Activated T-helper 17 cell treated with anti-CD3 and anti-CD28 coated beads, Interleukin-2, amount 50 U/mL, for 72 hours (primary cell): ENCODE measurements around the gene AARS2. TPM values are rescaled to one million over a fixed set of nuclear protein-coding genes. Genes with fewer than 3 reads are reported as not detected.
"Not testable (repeated sequence)": the region's sequence is repeated elsewhere in the genome, so short reads cannot be mapped to it uniquely, and the experiment has no call there.

Source experiments
- ATAC-seq: fragments of 150-1000 bp; cut with Tn5 transposase; replicated peaks from 2 replicates; pipeline ENCODE4 v1.10.0; 2021; ENCODE audit warnings: mild to moderate bottlenecking, moderate library complexity
- H3K27ac Mint-ChIP-seq: one replicate; pipeline ENCODE4 v1.8.0; 2022; ENCODE audit warnings: mixed read lengths
- H3K27me3 Mint-ChIP-seq: one replicate; pipeline ENCODE4 v1.8.0; 2022; ENCODE audit warnings: mixed read lengths
- H3K36me3 Mint-ChIP-seq: one replicate; pipeline ENCODE4 v1.8.0; 2022; ENCODE audit warnings: low read depth, mild to moderate bottlenecking, mixed read lengths
- H3K4me1 Mint-ChIP-seq: one replicate; pipeline ENCODE4 v1.8.0; 2022; ENCODE audit warnings: mixed read lengths
- H3K4me3 Mint-ChIP-seq: one replicate; pipeline ENCODE4 v1.8.0; 2022; ENCODE audit warnings: mild to moderate bottlenecking, mixed read lengths
- H3K9me3 Mint-ChIP-seq: one replicate; pipeline ENCODE4 v1.8.0; 2022; ENCODE audit warnings: mixed read lengths
- total RNA-seq, 2 donors: library from RNA; stranded (reverse); gene quantifications; one replicate each; pipeline ENCODE4 v1.2.3, GENCODE V29; 2022

Gene AARS2
- 10 to 100 TPM; 10.2 to 13.8 TPM for total RNA-seq

DNA sequence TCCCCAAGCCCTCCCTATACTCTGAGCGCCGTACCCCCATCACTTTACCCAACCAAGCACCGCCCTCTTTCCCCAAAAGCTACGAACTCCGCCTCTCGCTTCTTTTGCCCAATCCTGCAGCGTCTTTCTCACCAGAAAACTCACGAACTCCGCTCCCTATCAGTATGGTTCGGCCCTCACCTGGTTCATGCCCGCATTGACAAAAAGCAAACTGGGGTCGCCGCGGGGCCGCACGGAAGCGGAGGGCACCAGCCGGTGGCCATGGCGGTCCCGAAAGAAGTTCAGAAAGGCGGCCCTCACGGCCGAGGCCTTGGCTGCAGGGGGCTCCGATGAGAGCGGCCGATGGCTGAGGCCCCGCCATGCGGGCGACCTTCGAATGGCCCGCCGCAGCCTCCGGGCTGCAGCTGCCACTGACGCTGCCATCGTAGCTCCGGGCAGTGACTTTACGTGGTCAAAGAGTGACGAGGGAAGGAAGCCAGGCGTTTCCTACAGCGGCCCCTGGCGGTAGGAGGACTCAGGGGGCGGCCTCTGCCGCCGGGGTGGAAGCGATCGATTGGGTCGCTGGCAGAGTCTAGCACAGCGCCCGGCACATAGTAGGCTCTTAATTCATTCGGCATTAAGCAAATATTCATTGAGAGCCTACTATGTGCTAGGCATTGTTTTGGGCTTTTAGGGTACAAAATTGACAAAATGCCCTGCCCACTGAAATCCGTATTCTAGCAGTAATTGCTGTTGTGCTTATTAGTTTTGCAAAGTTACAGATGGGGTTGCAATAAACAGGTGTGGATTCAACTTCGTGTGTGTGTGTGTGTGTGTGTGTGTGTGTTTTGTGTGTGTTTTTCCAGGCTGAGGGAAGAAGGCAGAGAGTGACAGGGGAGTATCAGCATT is at the start of gene AARS2:
TSS of gene AARS2 (minus strand) at position 447 of the 888 bp plus-strand sequence. CDS start at position 423, 24 bp downstream.
- peak; percentile 97 for ATAC-seq

DNA sequence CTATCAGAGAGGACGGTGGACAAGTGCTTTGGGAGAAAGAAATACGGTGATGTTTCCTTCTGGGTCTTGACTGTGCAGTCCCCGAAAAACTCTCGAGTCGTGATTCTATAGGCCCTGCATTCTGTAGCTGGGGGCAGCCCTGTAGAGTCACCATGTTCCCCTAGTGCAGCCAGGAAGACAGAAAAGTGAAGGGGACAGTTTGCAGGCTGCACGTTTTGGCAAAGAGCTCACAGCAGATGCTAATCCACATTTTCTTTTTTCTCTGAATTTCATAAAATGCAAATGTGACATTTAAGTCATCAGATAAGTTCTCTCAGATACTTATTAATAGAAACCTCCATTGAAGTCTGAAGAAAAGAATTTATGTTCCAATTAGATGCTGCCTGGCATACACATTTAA is 48.8 kb upstream of the AARS2 start:
- no peak for ATAC-seq
- Mint-ChIP-seq H3K4me1 (no peaks in the 10 kb centered on the region), H3K9me3 (no peaks in the 10 kb centered on the region), H3K27me3 (peaks cover 10% of the 10 kb centered on the region), H3K4me3 (no peak overlapping the region), H3K36me3 (no peaks in the 10 kb centered on the region), H3K27ac (no peak overlapping the region)

More for the DNA sequence above, at the start of gene AARS2:
- H3K27me3 Mint-ChIP-seq = peaks cover 2% of the 10 kb centered on the region
- H3K27ac Mint-ChIP-seq = peak within 1 kb of the TSS; percentile 96
- H3K36me3 Mint-ChIP-seq = peaks cover 42% of the 10 kb centered on the region
- H3K4me3 Mint-ChIP-seq = peak within 1 kb of the TSS; percentile 99
- H3K9me3 Mint-ChIP-seq = no peaks in the 10 kb centered on the region
- H3K4me1 Mint-ChIP-seq = peaks cover 15% of the 10 kb centered on the region

DNA sequence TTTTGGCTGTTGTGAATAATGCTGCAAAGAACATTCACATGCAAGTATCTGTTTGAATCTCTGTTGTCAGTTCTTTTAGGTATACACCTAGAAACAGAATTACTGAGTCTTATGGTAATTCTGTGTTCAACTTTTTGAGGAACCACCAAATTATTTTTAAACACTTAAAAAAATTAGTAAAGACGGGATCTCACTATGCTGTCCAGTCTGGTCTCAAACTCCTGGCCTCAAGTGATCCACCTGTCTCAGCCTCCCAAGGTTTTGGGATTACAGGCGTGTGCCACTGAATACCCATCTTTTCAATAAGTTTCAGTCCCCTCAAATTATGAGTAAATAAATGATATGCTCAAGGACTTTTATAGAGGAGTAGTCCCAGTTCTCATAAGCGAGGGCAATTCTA is 46.8 kb upstream of the AARS2 start:
- Mint-ChIP-seq H3K9me3 (no peaks in the 10 kb centered on the region), H3K4me1 (no peaks in the 10 kb centered on the region), H3K36me3 (no peaks in the 10 kb centered on the region), H3K4me3 (no peak overlapping the region), H3K27ac (no peak overlapping the region), H3K27me3 (peaks cover 11% of the 10 kb centered on the region)
- ATAC-seq = no peak

DNA sequence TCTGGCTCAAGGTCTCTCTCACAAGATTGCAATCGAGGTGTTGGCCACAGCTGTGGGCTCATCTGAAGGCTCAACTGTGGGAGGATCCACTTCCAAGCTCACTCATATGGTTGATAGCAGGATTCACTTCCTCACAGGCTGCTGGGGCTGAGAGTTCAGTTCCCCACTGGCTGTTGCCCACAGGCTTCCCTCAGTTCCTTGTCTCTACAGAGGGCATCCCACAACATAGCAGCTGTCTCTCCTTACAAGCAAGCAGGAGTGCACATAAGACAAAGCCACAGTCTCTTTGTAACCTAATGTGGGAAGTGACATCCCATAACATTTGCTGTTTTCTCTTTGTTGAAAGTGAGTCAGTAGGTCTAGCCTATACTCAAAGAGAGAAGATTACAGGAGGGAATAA is 43.3 kb upstream of the AARS2 start:
- H3K27ac Mint-ChIP-seq = no peak overlapping the region
- no peaks in the 10 kb centered on the region for H3K9me3 Mint-ChIP-seq
- H3K4me3 Mint-ChIP-seq = no peak overlapping the region
- no peaks in the 10 kb centered on the region for H3K4me1 Mint-ChIP-seq
- ATAC-seq = no peak
- peaks cover 8% of the 10 kb centered on the region for H3K27me3 Mint-ChIP-seq
- H3K36me3 Mint-ChIP-seq = no peaks in the 10 kb centered on the region

DNA sequence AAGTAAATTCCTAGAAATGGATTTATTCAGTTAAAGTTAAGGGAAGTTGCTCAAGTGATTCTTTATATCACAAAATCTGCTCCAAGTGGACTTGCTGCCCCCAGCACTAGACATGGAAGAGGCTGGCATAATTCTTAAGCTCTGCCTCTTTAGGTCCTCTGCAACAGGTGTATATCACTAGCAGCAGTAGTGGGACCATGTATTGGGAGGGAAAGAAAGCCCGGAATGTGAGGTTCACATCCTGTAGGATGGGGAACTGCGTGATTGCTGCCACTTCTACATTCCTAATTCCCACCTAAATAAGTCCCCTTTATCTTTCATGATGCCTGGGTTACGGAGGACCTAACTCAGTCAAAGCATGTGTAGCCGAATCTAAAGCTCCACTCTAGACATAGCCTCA is 42.5 kb upstream of the AARS2 start:
- no peaks in the 10 kb centered on the region for H3K36me3 Mint-ChIP-seq

DNA sequence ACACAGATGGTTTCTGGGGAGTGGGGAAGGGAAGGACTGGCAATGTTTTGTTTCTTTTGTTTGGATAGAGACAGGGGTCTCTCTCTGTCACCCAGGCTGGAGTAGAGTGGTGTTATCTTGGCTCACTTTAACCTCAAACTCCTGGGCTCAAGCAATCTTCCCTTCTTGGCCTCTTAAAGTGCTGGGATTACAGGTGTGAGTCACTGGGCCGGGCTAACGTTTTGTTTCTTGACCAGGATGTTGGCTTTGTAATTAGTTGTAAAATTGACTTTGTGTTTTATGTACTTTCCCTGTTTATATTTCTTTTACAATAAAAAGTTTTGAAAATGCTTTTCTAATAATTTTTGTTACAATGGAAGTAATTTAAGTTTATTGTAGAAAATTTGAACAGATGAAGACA is 40.2 kb upstream of the AARS2 start:
- no peaks in the 10 kb centered on the region for H3K4me1 Mint-ChIP-seq
- no peaks in the 10 kb centered on the region for H3K9me3 Mint-ChIP-seq
- H3K36me3 Mint-ChIP-seq = no peaks in the 10 kb centered on the region
- H3K27ac Mint-ChIP-seq = no peak overlapping the region
- no peak overlapping the region for H3K4me3 Mint-ChIP-seq
- H3K27me3 Mint-ChIP-seq = peaks cover 10% of the 10 kb centered on the region
- ATAC-seq = no peak

More for the DNA sequence above, 42.5 kb upstream of the AARS2 start:
- no peaks in the 10 kb centered on the region for H3K9me3 Mint-ChIP-seq
- H3K27ac Mint-ChIP-seq = no peak overlapping the region
- no peak overlapping the region for H3K4me3 Mint-ChIP-seq
- peaks cover 8% of the 10 kb centered on the region for H3K27me3 Mint-ChIP-seq
- no peak for ATAC-seq
- no peaks in the 10 kb centered on the region for H3K4me1 Mint-ChIP-seq

DNA sequence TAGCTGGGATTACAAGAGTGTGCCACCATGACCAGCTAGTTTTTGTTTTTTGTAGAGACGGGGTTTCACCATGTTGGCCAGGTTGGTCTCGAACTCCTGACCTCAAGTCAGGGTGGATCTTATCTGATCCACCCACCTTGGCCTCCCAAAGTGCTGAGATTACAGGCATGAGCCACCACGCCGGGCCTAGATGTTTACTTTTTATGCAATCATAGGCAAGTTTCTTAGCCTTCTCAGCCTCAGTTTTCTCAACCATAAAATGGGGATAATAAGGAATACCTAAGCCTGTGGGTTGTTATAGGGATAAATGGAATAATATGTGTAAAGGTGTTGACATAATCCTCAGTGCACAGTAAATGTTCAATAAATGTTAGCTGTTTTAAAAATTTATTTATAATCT is 39.1 kb upstream of the AARS2 start:
- no peaks in the 10 kb centered on the region for H3K4me1 Mint-ChIP-seq
- H3K27me3 Mint-ChIP-seq = peaks cover 12% of the 10 kb centered on the region
- H3K4me3 Mint-ChIP-seq = no peak overlapping the region

DNA sequence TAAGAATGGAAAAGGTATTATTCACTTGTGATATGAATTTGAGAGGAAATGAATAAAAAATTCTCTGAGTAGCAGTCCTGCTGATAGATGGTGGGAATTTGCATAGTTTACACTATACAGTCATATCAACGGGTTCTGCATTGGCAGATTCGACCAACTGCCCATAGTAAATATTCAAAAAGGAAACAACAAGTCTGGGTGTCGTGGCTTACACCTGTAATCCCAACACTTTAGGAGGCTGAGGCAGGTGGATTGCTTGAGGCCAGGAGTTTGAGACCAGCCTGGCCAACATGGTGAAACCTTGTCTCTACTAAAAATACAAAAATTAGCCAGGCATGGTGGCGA is 37.5 kb upstream of the AARS2 start:
- H3K4me1 Mint-ChIP-seq, H3K4me3 Mint-ChIP-seq, ATAC-seq, H3K27me3 Mint-ChIP-seq, H3K27ac Mint-ChIP-seq, H3K36me3 Mint-ChIP-seq, H3K9me3 Mint-ChIP-seq: not testable (repeated sequence)

More for the DNA sequence above, 39.1 kb upstream of the AARS2 start:
- ATAC-seq = no peak
- Mint-ChIP-seq H3K9me3 (no peaks in the 10 kb centered on the region), H3K36me3 (no peaks in the 10 kb centered on the region), H3K27ac (no peak overlapping the region)

DNA sequence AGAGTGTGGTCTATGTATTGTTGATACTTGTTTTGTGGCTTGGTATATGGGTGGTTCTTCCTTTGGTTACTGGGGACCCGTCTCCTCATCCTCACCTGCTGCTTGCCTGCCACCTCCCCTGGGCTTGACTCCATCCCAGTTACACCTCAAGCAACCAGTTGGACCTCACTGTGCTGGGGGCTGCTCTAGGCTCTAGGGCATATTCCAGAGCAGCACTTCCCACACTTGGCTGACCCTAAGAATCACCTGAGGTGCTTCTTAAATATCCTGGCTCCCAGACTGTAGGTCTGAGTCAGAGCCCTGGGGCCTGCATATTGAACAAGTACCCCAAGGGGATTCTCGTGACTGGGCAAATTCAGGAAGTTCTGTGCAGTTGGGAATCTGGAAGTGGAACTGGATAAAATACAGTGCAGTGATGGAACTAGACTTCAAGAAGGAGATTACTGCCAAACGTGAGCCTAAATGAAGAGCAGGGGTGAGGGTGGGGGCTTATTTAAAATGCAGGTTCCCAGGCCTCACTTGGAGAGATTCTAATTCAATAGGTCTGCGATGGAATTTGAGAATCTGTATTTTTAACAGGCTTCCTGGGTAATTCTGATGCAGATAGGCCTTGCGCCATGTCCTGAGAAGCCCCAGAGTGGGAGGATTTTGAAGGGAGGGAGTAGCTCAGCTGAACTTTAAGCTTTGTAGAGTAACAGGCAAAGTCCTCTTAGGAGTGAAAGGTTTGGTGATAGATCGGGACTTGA is 36.9 kb upstream of the AARS2 start:
- H3K4me1 Mint-ChIP-seq = no peaks in the 10 kb centered on the region
- ATAC-seq = no peak
- no peak overlapping the region for H3K4me3 Mint-ChIP-seq
- no peaks in the 10 kb centered on the region for H3K36me3 Mint-ChIP-seq
- H3K9me3 Mint-ChIP-seq = no peaks in the 10 kb centered on the region
- no peak overlapping the region for H3K27ac Mint-ChIP-seq
- H3K27me3 Mint-ChIP-seq = peaks cover 10% of the 10 kb centered on the region

DNA sequence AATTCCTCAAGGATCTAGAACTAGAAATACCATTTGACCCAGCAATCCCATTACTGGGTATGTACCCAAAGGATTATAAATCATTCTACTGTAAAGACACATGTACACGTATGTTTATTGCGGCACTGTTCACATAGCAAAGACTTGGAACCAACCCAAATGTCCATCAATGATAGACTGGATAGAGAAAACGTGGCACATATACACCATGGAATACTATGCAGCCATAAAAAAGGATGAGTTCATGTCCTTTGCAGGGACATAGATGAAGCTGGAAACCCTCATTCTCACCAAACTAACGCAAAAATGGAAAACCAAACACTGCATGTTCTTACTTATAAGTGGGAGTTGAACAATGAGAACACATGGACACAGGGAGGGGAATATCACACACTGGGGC is 33.7 kb upstream of the AARS2 start:
- not testable (repeated sequence) for H3K36me3 Mint-ChIP-seq, H3K27ac Mint-ChIP-seq, H3K9me3 Mint-ChIP-seq, H3K4me3 Mint-ChIP-seq, ATAC-seq, H3K4me1 Mint-ChIP-seq
- H3K27me3 Mint-ChIP-seq = peaks cover 35% of the 10 kb centered on the region

DNA sequence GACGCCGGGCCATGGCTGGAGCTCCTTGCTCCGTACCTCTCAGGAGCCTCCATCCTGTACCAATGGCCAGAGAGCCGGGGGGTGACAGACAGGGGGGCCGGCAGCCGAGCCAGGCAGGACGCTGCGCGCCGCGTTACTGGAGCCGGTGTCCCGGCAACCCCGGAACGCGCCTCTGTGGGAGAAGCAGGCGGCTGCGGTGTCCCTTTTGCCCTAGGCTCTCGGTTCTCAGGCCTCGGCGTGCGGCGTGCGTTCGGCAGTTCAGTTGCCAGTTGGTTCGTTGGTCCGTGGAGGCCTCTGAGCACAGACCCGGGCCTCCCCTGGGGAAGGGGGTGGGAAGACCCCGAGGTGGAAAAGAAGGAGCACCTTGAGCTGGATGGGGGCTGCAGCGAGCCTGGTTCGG is 29.3 kb upstream of the AARS2 start, which contains the start of gene SPATS1:
TSS of gene SPATS1 (plus strand) at position 162 of the 400 bp plus-strand sequence. CDS start 446 bp downstream, outside the sequence.
- Mint-ChIP-seq H3K36me3 (no peaks in the 10 kb centered on the region), H3K4me1 (no peaks in the 10 kb centered on the region), H3K4me3 (no peak within 1 kb of the TSS), H3K27me3 (peaks cover 39% of the 10 kb centered on the region), H3K27ac (no peak within 1 kb of the TSS), H3K9me3 (no peaks in the 10 kb centered on the region)
- no peak for ATAC-seq

DNA sequence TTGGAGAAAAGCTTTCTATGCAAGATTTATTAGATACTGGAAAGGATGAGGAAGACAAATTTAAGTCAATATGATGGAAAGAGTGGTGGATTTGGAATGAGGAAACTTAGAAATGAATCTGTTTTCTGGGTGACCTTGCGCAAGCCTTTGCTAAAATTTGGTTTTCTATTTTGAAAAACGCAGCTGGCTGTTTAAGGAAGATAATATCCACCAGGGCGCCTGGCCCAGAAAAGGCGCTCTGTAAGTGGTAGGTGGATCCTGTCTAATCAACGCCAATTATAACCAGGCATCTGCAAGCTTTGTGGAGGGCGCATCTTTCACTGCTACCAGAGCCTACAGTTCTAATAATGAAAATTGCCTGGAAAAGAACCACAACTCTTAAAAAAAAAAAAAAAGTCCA is 28.9 kb upstream of the AARS2 start:
- no peaks in the 10 kb centered on the region for H3K36me3 Mint-ChIP-seq
- ATAC-seq = no peak
- no peak overlapping the region for H3K4me3 Mint-ChIP-seq
- H3K9me3 Mint-ChIP-seq = no peaks in the 10 kb centered on the region
- H3K27ac Mint-ChIP-seq = no peak overlapping the region
- H3K4me1 Mint-ChIP-seq = no peaks in the 10 kb centered on the region
- peaks cover 39% of the 10 kb centered on the region for H3K27me3 Mint-ChIP-seq

DNA sequence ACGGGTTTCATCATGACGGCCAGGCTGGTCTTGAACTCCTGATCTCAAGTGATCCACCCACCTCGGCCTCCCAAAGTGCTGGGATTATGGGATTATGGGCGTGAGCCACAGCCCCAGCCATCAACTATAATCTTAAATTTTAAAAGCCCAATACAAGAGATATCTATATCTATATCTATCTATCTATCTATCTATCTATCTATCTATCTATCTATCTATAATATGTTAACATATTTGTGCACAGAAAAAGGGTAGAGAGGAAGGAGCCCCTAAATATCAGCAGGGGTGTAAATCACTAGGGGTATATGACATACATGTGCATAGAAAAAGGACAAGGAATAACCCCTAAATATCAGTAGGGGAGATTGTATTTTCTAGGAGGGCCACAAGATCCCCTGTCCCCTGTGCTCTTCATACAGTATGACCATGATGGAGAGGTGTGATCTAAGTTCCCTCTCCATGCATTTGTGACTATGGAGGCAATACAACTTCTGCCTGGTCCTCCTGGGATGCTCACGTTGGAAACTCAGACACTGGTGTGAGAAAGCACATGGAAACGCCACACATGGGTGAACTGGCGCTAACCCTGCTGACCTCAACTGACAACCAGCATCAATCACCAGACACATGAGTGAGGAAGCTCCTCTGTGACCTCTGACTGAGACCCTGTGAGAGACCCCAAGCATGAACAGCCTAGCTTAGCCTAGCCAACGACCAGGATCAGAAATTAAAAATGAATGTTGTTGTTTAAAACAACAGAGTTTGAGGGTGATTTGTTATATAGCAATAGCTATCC is 28.1 kb upstream of the AARS2 start:
- ATAC-seq = no peak
- Mint-ChIP-seq H3K27me3 (peaks cover 39% of the 10 kb centered on the region), H3K4me3 (no peak overlapping the region), H3K4me1 (no peaks in the 10 kb centered on the region), H3K9me3 (no peaks in the 10 kb centered on the region), H3K27ac (no peak overlapping the region), H3K36me3 (no peaks in the 10 kb centered on the region)
